Measurements from ENCODE around the gene CITED4.

The CITED4 gene

DNA sequence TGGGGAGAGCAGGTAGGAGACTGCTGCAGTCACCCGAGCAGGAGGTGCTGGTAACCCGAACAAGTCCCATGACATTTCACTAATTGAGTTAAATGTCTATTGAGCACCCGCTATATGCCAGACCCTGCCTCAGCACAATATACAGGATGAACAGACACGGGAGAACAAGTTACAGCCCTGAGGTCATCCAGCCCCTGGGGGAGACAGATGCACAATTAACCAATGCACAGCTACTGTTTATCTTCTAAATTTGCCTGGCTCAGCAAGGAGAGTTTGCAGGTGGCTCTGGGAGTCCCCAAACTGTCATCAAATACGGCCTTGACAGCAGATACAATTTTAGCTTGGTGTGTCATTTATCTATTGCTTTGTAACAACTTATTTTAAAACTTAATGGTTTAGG, 18.1 kb downstream of the CITED4 start:
- no peak overlapping the region for H3K56ac ChIP-seq (ENCODE audit: low read length)
- H3K27ac ChIP-seq (ENCODE audit: low read depth, low read length): no peak overlapping the region
- H2AK5ac ChIP-seq (ENCODE audit: low read length): no peak overlapping the region
- H3K18ac ChIP-seq (ENCODE audit: low read length): no peak overlapping the region
- DNase-seq: no peak
- H3K79me1 ChIP-seq (ENCODE audit: low read length): no peaks in the 10 kb centered on the region
- H3K79me2 ChIP-seq (ENCODE audit: control insufficient read depth, insufficient read depth, low read length): no peaks in the 10 kb centered on the region
- no peak overlapping the region for H3K4ac ChIP-seq (ENCODE audit: low read depth, low read length)
- no peak overlapping the region for H2BK15ac ChIP-seq (replicated peaks; ENCODE audit: low read depth)
- no peak overlapping the region for H2BK5ac ChIP-seq (ENCODE audit: low read length)
- H3K4me3 ChIP-seq (ENCODE audit: low read length): no peak overlapping the region
- no peak overlapping the region for H2BK120ac ChIP-seq (ENCODE audit: low read depth, low read length)
- H4K8ac ChIP-seq (ENCODE audit: low read depth, low read length): no peak overlapping the region
- H3K4me2 ChIP-seq (ENCODE audit: low read length): no peak overlapping the region
- no peak overlapping the region for H3K9ac ChIP-seq (ENCODE audit: low read length)
- H3K27me3 ChIP-seq (ENCODE audit: insufficient read depth, low read length, poor library complexity): no peaks in the 10 kb centered on the region
- H3K23ac ChIP-seq (ENCODE audit: low read length): no peak overlapping the region
- no peaks in the 10 kb centered on the region for H3K36me3 ChIP-seq (ENCODE audit: control insufficient read depth, insufficient read depth, low read length)
- H3K4me1 ChIP-seq (ENCODE audit: control insufficient read depth, low read depth, low read length): peaks cover 2% of the 10 kb centered on the region
- WGBS (ENCODE audit: extremely low coverage, insufficient coverage, low lambda C conversion rate): no CpG with 5 or more reads among the region's 5 CpGs
- H4K5ac ChIP-seq (ENCODE audit: low read length): no peak overlapping the region

DNA sequence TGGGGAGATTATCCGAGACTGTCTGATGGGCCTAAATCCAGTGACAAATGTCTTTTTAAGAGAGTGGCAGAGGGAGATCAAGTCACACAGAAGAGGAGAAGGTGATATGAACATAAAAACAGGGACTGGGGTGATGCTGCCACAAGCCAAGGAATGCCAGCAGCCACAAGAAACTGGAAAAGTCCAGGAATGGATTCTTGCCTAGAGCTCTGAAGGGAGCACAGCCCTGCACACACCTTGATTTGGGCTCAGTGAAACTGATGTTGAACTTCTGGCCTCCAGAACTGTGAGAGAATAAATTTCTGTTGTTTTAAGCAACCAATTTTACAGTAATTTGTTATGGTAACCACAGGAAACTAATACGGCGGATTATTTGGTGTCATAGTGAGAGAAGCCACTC, 19.5 kb downstream of the CITED4 start:
- Histone ChIP-seq H3K4me2 (ENCODE audit: low read length) (no peak overlapping the region), H2BK15ac (replicated peaks; ENCODE audit: low read depth) (no peak overlapping the region), H3K36me3 (ENCODE audit: control insufficient read depth, insufficient read depth, low read length) (no peaks in the 10 kb centered on the region), H3K23ac (ENCODE audit: low read length) (no peak overlapping the region), H2AK5ac (ENCODE audit: low read length) (no peak overlapping the region), H3K4me1 (ENCODE audit: control insufficient read depth, low read depth, low read length) (peaks cover 4% of the 10 kb centered on the region), H3K27ac (ENCODE audit: low read depth, low read length) (no peak overlapping the region), H3K79me2 (ENCODE audit: control insufficient read depth, insufficient read depth, low read length) (no peaks in the 10 kb centered on the region), H3K4me3 (ENCODE audit: low read length) (no peak overlapping the region), H4K5ac (ENCODE audit: low read length) (no peak overlapping the region), H3K18ac (ENCODE audit: low read length) (no peak overlapping the region), H2BK5ac (ENCODE audit: low read length) (no peak overlapping the region), H2BK120ac (ENCODE audit: low read depth, low read length) (no peak overlapping the region), H3K27me3 (ENCODE audit: insufficient read depth, low read length, poor library complexity) (no peaks in the 10 kb centered on the region), H3K9ac (ENCODE audit: low read length) (no peak overlapping the region), H3K79me1 (ENCODE audit: low read length) (no peaks in the 10 kb centered on the region), H3K56ac (ENCODE audit: low read length) (no peak overlapping the region), H4K8ac (ENCODE audit: low read depth, low read length) (no peak overlapping the region), H3K4ac (ENCODE audit: low read depth, low read length) (no peak overlapping the region)
- whole genome bisulfite sequencing (ENCODE audit: extremely low coverage, insufficient coverage, low lambda C conversion rate): no CpG with 5 or more reads among the region's 3 CpGs
- DNase-seq: no peak

GRCh38 chr1:40842207-40842606, 20.0 kb downstream of the CITED4 start:
- WGBS (ENCODE audit: extremely low coverage, insufficient coverage, low lambda C conversion rate): no CpG with 5 or more reads among the region's 4 CpGs
- Histone ChIP-seq H3K27me3 (ENCODE audit: insufficient read depth, low read length, poor library complexity) (no peaks in the 10 kb centered on the region), H4K5ac (ENCODE audit: low read length) (no peak overlapping the region), H2BK120ac (ENCODE audit: low read depth, low read length) (no peak overlapping the region), H3K18ac (ENCODE audit: low read length) (no peak overlapping the region), H2AK5ac (ENCODE audit: low read length) (no peak overlapping the region), H3K4me1 (ENCODE audit: control insufficient read depth, low read depth, low read length) (peaks cover 4% of the 10 kb centered on the region), H4K8ac (ENCODE audit: low read depth, low read length) (no peak overlapping the region), H3K56ac (ENCODE audit: low read length) (no peak overlapping the region), H3K4ac (ENCODE audit: low read depth, low read length) (no peak overlapping the region), H3K79me1 (ENCODE audit: low read length) (no peaks in the 10 kb centered on the region), H3K23ac (ENCODE audit: low read length) (no peak overlapping the region), H3K4me2 (ENCODE audit: low read length) (no peak overlapping the region), H3K79me2 (ENCODE audit: control insufficient read depth, insufficient read depth, low read length) (no peaks in the 10 kb centered on the region), H3K36me3 (ENCODE audit: control insufficient read depth, insufficient read depth, low read length) (no peaks in the 10 kb centered on the region), H2BK15ac (replicated peaks; ENCODE audit: low read depth) (no peak overlapping the region), H3K27ac (ENCODE audit: low read depth, low read length) (no peak overlapping the region), H3K9ac (ENCODE audit: low read length) (no peak overlapping the region), H2BK5ac (ENCODE audit: low read length) (no peak overlapping the region), H3K4me3 (ENCODE audit: low read length) (no peak overlapping the region)
- DNase-seq: no peak

DNA sequence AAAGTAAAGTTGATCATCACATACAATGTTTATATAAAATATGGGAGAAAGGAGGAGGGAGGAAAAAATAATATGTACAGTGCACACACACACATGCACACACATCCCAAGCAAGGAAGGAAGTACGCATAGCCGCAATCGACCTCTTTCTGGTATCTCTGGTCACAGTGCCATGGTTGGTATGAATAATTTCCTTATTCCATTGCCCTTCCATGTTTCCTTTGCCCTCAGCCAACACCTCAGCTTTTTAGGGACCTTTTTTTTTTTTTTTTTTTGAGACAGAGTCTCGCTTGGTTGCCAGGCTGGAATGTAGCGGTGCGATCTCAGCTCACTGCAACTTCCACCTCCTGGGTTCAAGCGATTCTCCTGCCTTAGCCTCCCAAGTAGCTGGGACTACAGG, 20.6 kb downstream of the CITED4 start:
- Histone ChIP-seq H3K4me3 (ENCODE audit: low read length) (no peak overlapping the region), H4K5ac (ENCODE audit: low read length) (no peak overlapping the region), H3K27me3 (ENCODE audit: insufficient read depth, low read length, poor library complexity) (no peaks in the 10 kb centered on the region), H3K79me1 (ENCODE audit: low read length) (no peaks in the 10 kb centered on the region), H3K27ac (ENCODE audit: low read depth, low read length) (no peak overlapping the region), H3K4ac (ENCODE audit: low read depth, low read length) (no peak overlapping the region), H3K79me2 (ENCODE audit: control insufficient read depth, insufficient read depth, low read length) (no peaks in the 10 kb centered on the region), H3K23ac (ENCODE audit: low read length) (no peak overlapping the region), H2BK15ac (replicated peaks; ENCODE audit: low read depth) (no peak overlapping the region), H3K4me1 (ENCODE audit: control insufficient read depth, low read depth, low read length) (peaks cover 4% of the 10 kb centered on the region), H2BK5ac (ENCODE audit: low read length) (no peak overlapping the region), H3K56ac (ENCODE audit: low read length) (no peak overlapping the region), H2AK5ac (ENCODE audit: low read length) (no peak overlapping the region), H3K9ac (ENCODE audit: low read length) (no peak overlapping the region), H4K8ac (ENCODE audit: low read depth, low read length) (no peak overlapping the region), H3K36me3 (ENCODE audit: control insufficient read depth, insufficient read depth, low read length) (no peaks in the 10 kb centered on the region), H2BK120ac (ENCODE audit: low read depth, low read length) (no peak overlapping the region), H3K18ac (ENCODE audit: low read length) (no peak overlapping the region), H3K4me2 (ENCODE audit: low read length) (no peak overlapping the region)
- no peak for DNase-seq
- WGBS (ENCODE audit: extremely low coverage, insufficient coverage, low lambda C conversion rate): no CpG with 5 or more reads among the region's 7 CpGs

DNA sequence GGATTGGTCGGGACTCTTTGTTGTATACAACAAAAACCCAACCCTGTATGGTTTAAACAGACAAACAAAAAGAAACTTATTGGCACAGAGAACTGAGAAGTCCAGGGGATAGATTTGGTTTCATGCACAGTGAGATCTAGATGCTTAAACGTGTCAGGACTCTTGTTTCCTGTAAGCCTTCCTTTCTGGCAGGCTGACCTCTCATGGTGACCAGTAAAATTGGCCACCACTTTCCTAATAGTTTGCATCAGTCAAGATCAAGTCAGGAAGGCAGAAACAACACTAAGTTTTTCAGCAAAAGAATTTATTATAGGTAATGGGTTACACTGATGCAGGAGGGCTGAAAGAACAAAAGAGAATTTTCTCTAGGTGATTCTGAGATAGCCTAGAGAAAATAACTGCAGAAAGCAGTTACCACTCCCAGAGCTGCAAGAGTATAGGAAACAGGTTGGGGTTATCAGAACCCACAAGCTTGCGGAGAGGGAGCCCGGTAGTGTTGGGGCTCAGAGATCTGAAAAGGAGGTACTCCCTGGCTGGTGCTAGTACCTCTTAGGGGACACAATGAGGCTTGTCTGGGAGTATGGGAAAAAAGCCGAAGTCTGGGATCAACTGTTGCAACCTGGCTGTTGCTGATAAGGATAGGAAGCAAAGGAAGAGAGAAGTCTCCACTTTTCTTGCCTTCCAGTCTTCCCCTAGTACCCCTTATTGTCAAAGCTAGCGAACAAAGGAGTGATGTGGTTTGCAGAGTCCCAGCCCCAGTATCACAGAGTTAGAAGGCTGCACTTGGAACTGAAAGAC, 21.4 kb downstream of the CITED4 start:
- WGBS (ENCODE audit: extremely low coverage, insufficient coverage, low lambda C conversion rate): no CpG with 5 or more reads among the region's 6 CpGs
- no peak for DNase-seq

DNA sequence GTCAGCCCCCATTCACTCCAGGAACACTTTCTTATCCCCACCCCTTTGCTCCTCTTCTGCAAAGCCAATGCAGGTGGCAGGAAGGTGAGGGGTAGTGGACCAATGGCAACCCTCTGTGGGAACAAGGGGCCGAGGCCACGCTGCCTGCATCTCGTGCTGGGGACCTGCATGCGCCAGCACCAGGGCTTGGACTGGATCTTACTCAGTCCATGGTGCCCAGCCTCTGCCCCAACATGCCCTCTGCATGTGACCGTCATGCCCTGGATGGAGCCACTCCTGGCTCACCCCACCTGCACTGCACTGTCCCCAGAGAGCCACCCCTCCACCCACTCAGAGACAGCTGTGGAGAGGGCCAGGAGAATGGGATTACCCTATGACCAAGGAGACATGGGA, 22.2 kb downstream of the CITED4 start:
- no peaks in the 10 kb centered on the region for H3K36me3 ChIP-seq (ENCODE audit: control insufficient read depth, insufficient read depth, low read length)
- no peak overlapping the region for H3K4ac ChIP-seq (ENCODE audit: low read depth, low read length)
- no peak overlapping the region for H2BK5ac ChIP-seq (ENCODE audit: low read length)
- H2BK120ac ChIP-seq (ENCODE audit: low read depth, low read length): no peak overlapping the region
- no peak overlapping the region for H3K18ac ChIP-seq (ENCODE audit: low read length)
- no peak overlapping the region for H3K4me3 ChIP-seq (ENCODE audit: low read length)
- no peak overlapping the region for H2AK5ac ChIP-seq (ENCODE audit: low read length)
- no peak overlapping the region for H3K56ac ChIP-seq (ENCODE audit: low read length)
- H4K5ac ChIP-seq (ENCODE audit: low read length): no peak overlapping the region
- WGBS (ENCODE audit: extremely low coverage, insufficient coverage, low lambda C conversion rate): no CpG with 5 or more reads among the region's 5 CpGs
- H3K4me2 ChIP-seq (ENCODE audit: low read length): no peak overlapping the region
- H3K79me1 ChIP-seq (ENCODE audit: low read length): no peaks in the 10 kb centered on the region
- no peaks in the 10 kb centered on the region for H3K27me3 ChIP-seq (ENCODE audit: insufficient read depth, low read length, poor library complexity)
- no peak overlapping the region for H3K27ac ChIP-seq (ENCODE audit: low read depth, low read length)
- H3K4me1 ChIP-seq (ENCODE audit: control insufficient read depth, low read depth, low read length): peaks cover 4% of the 10 kb centered on the region
- no peak overlapping the region for H2BK15ac ChIP-seq (replicated peaks; ENCODE audit: low read depth)
- no peak overlapping the region for H4K8ac ChIP-seq (ENCODE audit: low read depth, low read length)
- no peak overlapping the region for H3K23ac ChIP-seq (ENCODE audit: low read length)
- no peak overlapping the region for H3K9ac ChIP-seq (ENCODE audit: low read length)
- no peaks in the 10 kb centered on the region for H3K79me2 ChIP-seq (ENCODE audit: control insufficient read depth, insufficient read depth, low read length)
- DNase-seq: no peak

More for the DNA sequence above, 21.4 kb downstream of the CITED4 start:
- Histone ChIP-seq H3K56ac (ENCODE audit: low read length) (no peak overlapping the region), H3K36me3 (ENCODE audit: control insufficient read depth, insufficient read depth, low read length) (no peaks in the 10 kb centered on the region), H2BK5ac (ENCODE audit: low read length) (no peak overlapping the region), H2BK120ac (ENCODE audit: low read depth, low read length) (no peak overlapping the region), H4K5ac (ENCODE audit: low read length) (no peak overlapping the region), H2BK15ac (replicated peaks; ENCODE audit: low read depth) (no peak overlapping the region), H3K4me2 (ENCODE audit: low read length) (no peak overlapping the region), H3K23ac (ENCODE audit: low read length) (no peak overlapping the region), H3K79me1 (ENCODE audit: low read length) (no peaks in the 10 kb centered on the region), H3K4ac (ENCODE audit: low read depth, low read length) (no peak overlapping the region), H4K8ac (ENCODE audit: low read depth, low read length) (no peak overlapping the region), H3K27me3 (ENCODE audit: insufficient read depth, low read length, poor library complexity) (no peaks in the 10 kb centered on the region), H3K27ac (ENCODE audit: low read depth, low read length) (no peak overlapping the region), H3K4me3 (ENCODE audit: low read length) (no peak overlapping the region), H3K79me2 (ENCODE audit: control insufficient read depth, insufficient read depth, low read length) (no peaks in the 10 kb centered on the region), H2AK5ac (ENCODE audit: low read length) (no peak overlapping the region), H3K9ac (ENCODE audit: low read length) (no peak overlapping the region), H3K4me1 (ENCODE audit: control insufficient read depth, low read depth, low read length) (peaks cover 4% of the 10 kb centered on the region), H3K18ac (ENCODE audit: low read length) (no peak overlapping the region)

Measured in mesendoderm (in vitro differentiated cells).